Retina (tissue), 1 donor: ENCODE data around the gene POLRMT.
"Not testable (repeated sequence)": the region's sequence is repeated elsewhere in the genome, so short reads cannot be mapped to it uniquely, and the experiment has no call there.

Source experiments
- DNase-seq: peaks from one replicate; pipeline ENCODE4 v3.0.0-alpha.2; 2016

Gene POLRMT

DNA sequence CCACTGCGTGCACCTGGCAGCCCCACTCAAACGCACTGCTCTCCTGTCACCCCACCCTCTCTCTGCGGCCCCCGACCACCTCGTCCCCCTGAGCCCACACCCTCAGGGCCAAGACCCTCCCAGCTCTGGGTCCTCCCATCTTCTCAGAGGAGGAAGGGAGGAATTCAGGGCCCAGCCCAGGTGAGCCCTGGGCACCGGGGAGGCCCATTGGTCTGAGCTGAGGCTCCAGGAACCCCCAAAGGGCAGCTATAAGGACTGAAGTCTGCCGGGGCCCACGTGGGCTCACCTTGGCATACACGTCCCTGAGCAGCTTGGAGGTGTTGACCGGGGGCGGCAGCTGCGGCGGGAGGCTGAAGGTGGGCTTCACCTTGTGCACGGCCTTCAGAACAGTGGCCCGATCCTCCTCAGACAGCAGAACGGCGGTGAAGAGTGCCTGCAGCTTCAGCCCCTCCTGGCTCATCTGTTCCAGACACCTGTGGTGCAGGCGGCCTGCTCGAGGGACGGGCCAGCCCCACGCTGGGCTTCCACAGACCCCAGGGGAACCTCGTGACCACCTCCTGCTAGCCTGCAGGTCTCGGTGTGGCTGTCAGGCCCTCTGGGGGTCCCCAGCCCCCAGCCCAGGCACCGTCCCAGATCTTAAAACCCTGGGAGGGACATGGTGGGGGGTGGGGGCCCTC is 8.8 kb downstream of the POLRMT start:
- DNase-seq = no peak

DNA sequence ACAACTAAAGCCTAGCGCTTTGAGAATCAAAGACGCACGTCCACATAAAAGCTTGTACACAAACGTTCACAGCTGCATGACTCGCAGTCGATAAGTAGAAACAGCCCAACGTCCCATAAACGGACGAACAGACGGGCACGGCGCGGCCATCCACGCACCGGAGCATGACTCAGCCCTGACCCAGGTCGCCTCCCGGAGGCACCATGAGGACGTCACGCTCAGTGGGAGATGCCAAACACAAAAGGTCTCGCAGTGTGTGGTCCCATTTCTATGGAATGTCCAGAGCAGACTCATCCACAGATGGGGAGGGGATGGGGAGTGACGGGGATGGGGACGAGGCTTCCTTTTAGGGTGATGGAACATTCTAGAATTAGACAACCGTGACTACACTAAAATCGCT is 9.4 kb downstream of the POLRMT start:
- no peak for DNase-seq

- no peak for DNase-seq
Observed at GRCh38 chr19:623175-623916, 10.0 kb downstream of the POLRMT start.

DNA sequence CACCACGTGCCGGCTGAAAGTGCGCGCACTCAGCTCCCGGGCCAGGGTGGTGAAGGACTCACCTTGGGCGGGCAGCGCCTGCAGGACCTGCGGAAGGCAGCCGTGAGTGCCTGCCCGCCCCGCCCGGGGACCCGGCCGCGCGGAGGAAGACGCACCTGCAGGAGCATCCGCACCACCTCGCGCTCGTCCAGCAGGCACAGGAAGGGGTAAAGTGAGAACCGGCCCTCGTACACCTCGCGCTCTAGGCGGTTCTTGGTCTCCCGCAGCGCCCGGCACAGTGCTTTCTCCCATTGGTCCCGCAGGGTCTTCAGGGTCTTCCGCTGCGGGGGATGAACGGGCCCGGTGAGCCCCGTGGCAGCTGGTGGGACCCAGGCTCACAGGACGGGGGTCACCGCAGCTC is 10.7 kb downstream of the POLRMT start:
- no peak for DNase-seq

GRCh38 chr19:621819-622218 is 11.5 kb downstream of the POLRMT start:
- DNase-seq = no peak

DNA sequence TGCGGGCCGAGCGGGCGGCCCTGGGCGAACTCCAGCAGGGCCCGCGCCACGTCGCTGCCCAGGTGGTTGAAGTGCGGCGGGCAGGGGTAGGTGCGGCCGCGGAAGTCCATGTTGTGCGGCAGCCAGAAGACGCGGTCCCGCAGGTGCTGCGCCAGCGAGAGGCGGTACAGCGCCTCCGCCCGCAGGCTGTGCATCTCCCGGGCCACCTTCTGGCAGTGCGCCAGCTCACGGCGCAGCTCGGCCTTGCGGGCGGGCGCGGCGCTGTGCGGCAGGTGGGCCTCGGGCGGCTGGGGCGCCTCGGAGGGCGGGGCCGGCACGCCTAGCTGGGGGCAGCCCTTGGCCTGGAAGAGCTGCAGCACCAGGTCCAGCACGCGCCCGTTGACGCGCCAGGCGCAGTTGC is 12.1 kb downstream of the POLRMT start:
- not testable (repeated sequence) for DNase-seq

DNA sequence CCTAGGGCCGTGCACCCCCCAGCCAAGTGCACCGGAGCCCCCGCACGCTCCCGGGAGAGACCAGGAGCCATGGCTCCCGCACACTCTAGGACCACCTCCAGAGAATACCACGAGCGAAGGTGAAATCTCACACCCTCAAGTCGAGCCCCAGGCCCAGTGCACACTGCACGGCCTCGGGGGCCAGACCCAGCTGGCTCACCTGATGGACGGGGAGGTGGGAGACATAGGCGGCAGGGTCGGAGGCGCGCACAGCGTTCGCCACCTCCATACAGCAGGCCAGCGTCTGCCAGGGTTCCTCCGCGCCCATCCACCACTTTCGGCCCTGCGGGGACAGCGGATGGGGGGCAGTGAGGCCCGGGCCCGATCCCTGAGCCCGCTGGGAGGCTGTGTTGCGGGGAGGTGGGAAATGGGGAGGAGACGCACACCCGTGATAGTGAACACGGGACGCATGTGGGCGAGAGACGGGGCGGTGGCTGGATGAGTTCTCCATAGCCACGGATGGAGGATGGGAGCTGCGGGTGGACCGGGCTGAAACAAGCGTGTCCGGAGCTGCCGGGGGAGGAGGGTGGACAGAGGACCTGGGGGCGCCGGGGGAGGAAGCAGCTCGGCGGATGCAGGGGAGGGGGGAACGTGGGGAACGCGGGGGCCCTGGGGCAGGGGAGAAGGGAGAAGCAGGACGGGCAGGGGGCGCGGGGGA is 13.0 kb downstream of the POLRMT start:
- DNase-seq = no peak

DNA sequence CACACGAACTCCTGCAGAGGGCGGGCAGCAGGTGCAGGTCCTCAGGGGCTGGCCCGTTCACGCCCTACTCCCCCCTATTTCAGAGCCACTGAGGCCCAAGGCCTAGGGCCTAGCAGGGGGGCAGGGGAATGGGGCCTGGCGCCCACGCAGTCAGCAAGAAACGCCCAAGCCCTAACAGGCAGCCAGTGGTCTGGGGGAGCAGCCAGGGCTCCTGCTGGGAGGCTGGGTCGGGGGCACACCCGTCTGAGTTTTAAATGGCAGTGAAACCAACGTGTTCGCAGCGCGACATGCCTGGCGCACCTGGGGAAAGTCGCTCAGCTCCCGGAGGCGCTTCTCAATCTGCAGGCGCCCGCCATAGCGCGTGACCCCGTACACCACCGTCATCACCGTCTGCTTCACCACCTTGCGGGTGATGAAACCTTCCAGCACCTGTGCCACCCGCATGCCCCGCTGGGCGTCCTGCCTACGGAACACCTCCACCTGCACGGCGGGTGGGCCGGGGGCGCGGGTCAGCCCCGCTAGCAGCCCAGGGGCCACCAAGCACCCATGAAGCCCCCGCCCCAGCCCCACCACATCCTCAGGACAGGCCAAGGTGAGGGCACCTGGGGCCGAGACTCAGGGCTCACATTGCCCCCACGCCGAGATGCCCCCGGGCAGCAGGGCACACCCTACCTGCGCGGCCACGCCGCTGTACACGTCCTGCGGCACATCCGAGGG is 13.9 kb downstream of the POLRMT start:
- no peak for DNase-seq

DNA sequence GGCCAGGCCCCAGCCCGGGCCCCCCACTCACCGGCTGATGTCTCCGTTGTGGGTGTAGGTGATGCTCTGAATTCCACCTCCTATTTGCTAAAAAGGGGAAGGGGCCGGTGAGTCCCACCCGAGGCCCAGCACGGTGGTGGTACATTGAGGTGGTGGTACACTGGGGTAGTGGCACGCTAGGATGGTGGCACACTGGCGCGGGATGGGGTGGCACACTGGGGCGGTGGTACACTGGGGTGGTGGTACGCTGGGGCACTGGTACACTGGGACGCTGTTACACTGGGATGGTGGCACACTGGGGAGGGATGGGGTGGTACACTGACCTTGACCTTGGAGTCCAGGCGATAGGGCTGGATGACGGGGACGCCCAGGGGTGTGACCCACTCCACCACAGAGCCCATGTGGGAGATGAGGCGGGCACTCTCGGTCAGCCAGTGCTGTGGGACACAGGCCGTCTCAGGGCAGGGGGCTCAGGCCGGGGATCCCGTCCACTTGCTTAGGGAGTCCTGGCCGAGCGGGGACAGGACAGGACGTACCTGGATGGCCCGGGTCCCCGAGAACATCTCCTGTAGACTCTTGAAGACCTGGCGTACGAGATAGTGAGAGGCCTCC is 14.6 kb downstream of the POLRMT start:
- no peak for DNase-seq

DNA sequence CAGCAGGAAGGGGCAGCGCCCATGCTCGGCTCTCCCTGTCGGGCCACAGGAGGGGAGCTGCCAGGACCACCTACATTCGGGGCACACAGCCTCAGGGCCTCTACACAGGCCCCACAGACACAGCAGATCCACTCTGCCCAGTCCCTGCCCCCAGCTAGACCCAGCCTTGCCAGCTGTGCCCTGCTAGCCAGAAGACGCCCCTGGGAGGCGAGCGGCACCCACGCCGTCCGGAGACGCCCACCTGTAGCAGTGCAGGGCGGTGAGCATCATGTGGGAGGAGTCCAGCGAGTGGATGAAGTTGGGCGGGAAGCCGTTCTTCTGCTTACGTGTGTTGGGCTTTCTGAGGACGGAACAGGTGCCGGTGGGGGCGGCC is 15.1 kb downstream of the POLRMT start:
- DNase-seq = no peak

DNA sequence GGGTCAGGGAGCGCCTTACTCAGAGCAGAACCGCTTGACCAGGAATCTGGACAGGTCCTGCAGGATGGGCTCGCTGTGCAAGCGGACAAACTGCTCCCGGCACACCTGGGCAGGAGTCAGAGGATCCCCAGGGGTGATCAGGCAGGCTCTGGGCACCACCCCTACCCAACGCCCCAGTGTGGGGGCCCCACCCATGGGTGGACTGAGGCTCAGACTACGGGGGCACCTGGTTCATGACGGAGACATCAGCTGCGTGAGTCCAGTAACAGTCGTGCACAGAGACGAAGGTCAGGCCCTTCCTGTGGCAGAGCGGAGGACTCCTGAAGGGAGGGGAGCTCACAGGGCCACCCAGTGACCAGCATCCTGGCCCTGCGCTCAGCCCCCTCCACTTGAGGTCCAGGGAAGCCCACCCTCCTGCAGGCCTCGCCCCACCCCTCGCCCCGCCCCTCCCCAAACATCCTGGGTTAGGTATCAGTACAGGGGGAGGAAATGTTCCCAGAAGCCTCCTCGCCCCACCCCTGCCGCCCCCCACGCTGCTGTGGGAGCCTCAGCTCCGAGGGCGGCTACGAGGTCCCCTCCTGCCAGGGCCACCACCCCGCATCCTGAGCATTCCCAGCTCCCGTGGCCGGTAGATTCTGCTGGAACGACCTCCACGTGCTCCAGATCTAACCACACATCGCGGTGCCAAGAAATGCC is 15.6 kb downstream of the POLRMT start:
- no peak for DNase-seq

- DNase-seq = no peak
Observed at GRCh38 chr19:616747-617526, 16.4 kb downstream of the POLRMT start.

DNA sequence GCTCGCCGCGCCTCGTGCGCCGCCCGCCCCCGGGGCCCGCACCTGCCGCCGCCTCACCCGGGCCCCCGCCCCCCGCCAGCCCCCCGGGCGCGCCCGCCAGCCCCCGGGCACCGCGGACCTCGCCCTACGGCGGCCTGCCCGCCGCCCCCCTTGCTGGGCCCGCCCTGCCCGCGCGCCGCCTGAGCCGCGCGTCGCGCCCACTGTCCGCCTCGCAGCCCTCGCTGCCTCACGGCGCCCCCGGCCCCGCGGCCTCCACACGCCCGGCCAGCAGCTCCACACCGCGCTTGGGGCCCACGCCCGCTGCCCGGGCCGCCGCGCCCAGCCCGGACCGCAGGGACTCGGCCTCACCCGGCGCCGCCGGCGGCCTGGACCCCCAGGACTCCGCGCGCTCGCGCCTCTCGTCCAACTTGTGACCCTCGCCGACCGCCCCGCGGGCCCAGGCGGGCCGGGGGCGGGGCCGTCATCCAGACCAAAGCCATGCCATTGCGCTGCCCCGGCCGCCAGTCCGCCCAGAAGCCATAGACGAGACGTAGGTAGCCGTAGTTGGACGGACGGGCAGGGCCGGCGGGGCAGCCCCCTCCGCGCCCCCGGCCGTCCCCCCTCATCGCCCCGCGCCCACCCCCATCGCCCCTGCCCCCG is 17.2 kb downstream of the POLRMT start:
- DNase-seq = no peak

- peak; percentile 62 for DNase-seq
Observed at GRCh38 chr19:615619-616018, 17.7 kb downstream of the POLRMT start.

GRCh38 chr19:613732-614567 is 19.4 kb downstream of the POLRMT start:
- no peak for DNase-seq

DNA sequence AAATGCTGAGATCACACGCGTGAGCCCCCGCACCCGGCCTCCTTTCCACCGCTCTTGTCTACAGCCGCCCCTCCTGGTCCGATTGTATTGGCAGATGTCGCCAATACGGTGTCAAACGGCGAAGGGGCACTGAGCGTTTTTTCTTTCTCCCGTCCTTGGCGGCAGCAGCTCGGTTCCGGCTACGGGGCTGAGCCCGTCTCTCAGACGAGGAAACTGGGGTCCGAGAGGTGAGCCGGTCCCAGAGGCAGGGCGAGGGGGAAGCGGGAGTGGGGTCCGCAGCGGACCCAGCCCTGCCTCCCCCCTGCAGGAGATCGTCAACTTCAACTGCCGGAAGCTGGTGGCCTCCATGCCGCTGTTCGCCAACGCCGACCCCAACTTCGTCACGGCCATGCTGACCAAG is 20.4 kb downstream of the POLRMT start:
- no peak for DNase-seq

DNA sequence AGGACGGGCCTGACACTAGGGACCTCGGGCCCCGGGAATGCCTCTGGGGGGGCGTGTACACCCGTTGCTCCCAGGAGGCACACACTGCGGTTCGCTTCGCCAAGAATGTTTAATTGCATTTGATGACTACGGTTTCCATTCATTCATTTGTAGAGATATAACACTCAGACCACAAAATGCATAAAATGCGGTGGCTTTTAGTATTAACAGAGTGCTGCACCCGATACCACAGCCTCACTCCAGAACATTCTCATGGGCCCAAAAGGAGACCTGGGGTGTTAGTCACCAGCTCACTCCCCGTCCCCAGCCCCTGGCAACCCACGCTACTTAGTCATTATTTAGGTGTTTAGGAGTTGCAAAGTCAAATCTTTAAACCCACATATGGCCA is 21.9 kb downstream of the POLRMT start:
- no peak for DNase-seq

DNA sequence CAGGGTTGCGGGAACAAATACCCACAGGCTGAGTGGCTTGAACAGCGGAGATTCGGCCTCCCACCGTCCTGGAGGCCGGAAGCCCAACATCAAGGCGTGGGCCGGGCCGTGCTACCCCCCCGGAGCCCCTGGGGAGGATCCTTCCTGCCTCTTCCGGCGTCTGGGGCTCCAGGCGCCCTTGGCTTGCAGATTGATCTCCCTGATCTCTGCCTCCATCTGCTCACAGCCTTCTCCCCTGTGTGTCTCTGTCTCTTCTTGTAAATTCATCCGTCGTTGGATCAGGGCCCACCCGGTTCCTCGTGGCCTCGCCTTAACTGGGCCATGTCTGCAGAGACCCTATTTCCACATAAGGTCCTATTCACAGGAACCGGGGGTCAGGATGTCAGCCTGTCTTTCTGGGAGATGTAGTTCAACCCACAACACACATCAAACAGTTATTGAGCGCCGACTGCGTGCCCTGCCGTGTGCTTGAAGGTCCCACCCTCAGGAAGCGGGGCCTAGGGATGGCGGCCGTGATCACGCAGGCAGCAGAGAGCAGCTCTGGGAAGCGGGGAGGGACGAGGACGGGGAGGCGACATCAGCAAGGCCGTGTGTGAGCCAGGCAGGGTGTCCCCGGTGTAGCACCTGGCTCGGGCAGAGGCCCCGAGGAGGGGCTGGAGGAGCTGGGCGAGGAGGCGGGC is 22.4 kb downstream of the POLRMT start:
- peak; percentile 68 for DNase-seq

- no peak for DNase-seq
Observed at GRCh38 chr19:610071-610800, 23.1 kb downstream of the POLRMT start.
